IPS-18c (cell line): ENCODE data around the gene AHSP.
"Not testable (repeated sequence)": the region's sequence is repeated elsewhere in the genome, so short reads cannot be mapped to it uniquely, and the experiment has no call there.

ENCODE experiments used
- H3K4me3 ChIP-seq: 2 replicates; pipeline ENCODE4 v1.7.0; 2013; ENCODE audit warnings: low read depth, mild to moderate bottlenecking, low read length, moderate library complexity; ENCODE audit not compliant: insufficient read depth
- H3K9me3 ChIP-seq: one replicate; pipeline ENCODE4 v1.6.1; 2013; ENCODE audit warnings: mild to moderate bottlenecking, low read length, moderate library complexity; ENCODE audit not compliant: control insufficient read depth, insufficient read depth

Gene AHSP

DNA sequence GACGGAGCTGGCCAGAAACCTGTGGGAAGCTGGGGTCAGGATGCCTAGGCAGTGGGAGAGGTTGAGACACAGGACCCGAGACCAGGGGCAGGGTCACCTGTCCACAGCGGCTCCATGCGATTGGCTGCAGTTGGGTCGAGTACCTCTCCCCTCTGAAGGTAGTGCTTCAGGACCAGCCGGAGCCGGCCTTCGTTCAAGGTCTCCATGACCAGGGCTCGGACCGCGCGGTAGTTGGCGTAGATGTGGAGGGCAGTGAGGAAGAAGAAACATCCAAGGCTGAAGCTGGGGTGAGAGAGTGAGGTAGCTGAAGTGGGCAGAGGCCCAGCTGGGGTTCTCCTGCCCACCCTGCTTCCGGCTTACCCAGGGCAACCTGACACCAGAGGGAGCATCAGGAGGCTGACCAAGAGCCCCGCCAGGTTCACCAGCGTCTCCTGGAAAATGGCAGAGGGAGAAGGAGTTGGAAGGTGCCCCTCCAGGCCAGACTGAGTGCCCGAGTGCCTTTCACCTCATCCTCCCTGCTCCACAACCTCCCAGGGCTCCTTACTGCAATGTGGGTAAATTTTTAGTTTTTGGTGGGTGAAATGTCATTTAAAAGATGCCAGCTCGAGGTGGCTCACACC, 34.1 kb upstream of the AHSP start:
- Histone ChIP-seq H3K9me3 (peaks cover 2% of the 10 kb centered on the region), H3K4me3 (no peak overlapping the region)

DNA sequence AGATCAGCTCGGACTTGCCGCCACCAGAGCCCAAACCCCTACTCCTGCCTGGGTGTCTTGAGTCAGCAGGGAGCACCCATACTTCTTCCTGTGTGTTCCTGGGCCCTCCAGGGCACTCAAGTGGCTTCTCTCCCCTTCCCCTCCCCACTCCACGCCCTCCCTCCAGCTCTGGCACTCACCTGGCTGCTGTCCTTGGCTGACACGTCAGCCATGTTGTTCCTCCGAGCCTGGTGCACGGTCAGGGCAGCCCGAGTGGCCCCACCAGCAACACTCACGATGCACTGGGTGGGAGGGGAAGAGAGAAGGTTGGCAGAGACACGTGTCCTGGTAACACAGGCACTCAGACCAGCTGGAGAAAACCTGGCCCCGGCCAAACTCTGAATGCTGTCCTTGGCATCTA, 31.0 kb upstream of the AHSP start:
- Histone ChIP-seq H3K4me3 (no peak overlapping the region), H3K9me3 (peaks cover 2% of the 10 kb centered on the region)

DNA sequence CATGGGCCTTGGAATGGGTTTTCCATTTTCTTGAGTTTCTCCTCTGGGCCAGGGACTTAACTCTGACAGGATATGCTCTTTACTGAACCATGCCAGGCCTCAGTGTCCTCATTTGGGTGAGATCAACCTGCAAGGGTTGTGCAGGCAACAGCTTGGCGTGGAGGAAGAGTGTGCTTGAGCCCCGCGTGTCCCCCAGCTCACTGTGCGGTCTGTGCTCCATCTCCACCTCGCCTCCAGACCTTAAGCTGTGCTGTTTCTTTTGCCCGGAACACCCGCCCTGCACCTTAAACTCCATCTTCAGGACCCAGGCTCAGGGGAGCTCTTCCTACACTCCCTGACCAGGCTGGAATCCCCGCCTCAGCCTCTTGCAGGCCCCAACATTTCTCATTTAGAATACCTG, 29.2 kb upstream of the AHSP start:
- H3K9me3 ChIP-seq, result no peaks in the 10 kb centered on the region
- H3K4me3 ChIP-seq, result no peak overlapping the region

DNA sequence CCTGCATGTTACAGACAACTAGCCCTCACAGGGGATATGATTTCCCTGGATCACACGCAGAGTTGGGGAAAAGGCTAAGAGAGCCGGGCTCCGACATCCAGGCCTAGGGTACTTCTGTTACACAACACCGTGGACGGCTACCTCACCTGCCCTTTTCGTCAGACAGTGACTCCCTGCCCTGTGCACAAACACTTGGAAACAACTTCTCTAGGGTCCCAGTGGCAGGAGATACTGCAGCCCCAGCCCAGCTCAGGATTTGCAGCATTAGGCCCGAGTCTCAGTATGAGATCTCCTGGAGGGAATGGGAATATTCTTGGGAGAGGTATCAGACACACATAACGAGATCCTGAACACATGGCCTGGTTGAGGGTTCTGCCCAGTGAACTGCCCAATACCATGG, 27.8 kb upstream of the AHSP start:
- Histone ChIP-seq H3K9me3 (no peaks in the 10 kb centered on the region), H3K4me3 (no peak overlapping the region)

DNA sequence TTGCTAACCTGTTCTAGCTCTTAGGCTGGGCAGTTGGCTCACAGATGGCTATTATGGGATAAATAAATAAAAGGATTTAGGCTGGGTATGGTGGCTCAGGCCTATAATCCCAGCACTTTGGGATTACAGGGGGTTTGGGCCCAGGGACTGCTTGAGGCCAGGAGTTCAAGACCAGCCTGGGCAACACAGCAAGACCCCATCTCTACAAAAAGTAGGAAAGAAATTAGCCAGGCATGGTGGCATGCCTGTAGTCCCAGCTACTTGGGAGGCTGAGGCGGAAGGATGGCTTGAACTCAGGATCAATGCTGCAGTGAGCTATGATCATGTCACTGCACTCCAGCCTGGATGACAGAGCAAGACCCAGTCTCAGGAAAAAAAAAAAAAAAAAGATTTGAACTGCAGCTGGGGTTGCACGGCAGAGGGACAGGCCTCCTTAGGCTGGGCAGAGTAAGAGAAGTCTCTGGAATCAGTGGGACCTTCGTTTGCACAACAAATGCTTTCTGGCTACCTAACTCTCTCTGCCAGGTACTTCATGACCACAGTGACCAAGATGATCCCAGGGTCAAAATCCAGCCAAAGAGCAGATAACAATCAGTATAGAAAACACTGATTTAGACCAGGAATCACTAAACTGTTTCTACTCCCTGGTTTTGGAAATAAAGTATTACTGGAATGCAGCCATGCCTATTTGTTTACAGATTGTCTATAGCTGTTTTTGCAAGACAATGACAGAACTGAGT, 26.3 kb upstream of the AHSP start:
- H3K4me3 ChIP-seq, result no peak overlapping the region
- no peaks in the 10 kb centered on the region for H3K9me3 ChIP-seq

DNA sequence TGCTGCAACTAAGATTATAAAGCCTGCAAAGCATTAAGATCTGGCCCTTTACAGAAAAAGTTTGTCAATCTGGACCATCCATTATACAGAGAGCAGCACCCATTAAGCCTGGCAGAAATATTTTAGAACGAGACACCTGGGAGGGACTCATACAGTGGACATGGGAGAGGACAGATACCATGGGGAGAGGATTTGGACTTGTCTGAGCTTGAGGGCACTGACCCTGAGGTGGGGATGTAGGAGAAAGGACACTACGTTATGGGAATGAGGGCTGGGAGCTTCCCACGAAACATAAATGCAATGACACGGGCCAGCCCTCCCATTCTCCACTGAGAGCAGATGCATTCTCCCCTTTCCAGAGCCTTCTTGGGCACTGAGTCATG, 25.7 kb upstream of the AHSP start:
- H3K4me3 ChIP-seq, result no peak overlapping the region
- no peaks in the 10 kb centered on the region for H3K9me3 ChIP-seq

DNA sequence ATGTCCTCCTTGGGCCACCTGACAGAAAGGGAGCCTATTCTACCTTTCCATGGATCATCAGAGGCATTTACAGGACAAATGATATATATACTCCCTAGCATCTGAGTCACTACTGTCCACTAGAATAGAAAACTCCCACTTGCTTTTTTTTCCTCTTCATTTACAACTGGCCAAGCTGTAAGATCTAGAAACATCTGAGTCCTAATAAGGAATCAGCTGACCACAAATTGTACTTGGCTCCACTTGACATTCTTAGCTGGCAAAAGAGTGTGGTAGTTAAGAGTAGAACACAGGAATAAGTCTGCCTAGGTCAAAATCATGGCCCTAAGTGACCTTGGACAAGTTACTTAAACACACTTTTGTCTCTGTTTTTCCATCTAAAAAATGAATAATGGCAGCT, 24.7 kb upstream of the AHSP start:
- Histone ChIP-seq H3K4me3 (no peak overlapping the region), H3K9me3 (no peaks in the 10 kb centered on the region)

DNA sequence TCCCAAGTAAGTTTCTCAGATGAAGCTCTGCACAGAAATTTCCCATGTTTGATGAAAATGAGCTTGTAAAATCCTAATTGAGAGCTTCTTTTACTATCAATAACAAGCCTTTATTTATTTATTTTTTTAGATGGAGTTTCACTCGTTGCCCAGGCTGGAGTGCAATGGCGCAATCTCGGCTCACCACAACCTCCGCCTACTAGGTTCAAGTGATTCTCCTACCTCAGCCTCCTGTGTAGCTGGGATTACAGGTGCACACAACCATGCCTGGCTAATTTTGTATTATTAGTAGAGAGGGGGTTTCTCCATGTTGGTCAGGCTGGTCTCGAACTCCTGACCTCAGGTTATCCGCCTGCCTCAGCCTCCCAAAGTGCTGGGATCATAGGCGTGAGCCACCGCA, 24.1 kb upstream of the AHSP start:
- H3K4me3 ChIP-seq, H3K9me3 ChIP-seq: not testable (repeated sequence)

DNA sequence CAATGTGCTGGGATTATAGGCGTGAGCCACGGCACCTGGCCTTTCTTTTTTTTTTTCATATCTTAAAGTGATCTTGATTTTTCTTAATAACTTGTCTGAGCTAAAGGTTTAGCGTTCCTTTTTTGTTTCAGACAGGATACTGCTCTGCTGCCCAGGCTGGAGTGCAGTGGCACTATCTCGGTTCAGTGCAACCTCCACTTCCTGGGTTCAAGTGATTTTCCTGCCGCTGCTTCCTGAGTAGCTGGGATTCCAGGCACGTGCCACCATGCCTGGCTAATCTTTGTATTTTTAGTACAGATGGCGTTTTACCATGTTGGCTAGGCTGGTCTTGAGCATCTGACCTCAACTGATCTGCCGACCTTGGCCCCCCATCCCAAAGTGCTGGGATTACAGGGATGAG, 23.5 kb upstream of the AHSP start:
- no peaks in the 10 kb centered on the region for H3K9me3 ChIP-seq
- H3K4me3 ChIP-seq, result no peak overlapping the region

DNA sequence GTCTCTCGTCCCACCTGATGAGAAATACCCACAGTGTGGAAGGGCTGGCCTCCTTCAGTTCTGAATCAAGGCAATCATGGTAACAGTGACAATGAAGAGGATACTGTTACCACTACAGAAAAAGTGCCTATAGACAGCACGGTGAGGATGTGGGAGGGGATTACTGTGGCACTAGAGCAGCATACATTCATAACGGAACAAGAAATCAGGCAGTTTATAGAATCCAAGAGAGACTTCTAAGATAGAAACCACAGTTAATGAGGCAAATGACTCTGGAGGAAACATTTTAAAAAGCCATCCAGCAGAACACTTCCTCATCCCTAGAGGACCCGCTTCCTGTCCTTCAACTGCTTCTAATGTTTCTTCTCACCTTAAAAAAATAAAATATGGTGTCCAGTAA, 22.2 kb upstream of the AHSP start:
- H3K9me3 ChIP-seq, result no peaks in the 10 kb centered on the region

DNA sequence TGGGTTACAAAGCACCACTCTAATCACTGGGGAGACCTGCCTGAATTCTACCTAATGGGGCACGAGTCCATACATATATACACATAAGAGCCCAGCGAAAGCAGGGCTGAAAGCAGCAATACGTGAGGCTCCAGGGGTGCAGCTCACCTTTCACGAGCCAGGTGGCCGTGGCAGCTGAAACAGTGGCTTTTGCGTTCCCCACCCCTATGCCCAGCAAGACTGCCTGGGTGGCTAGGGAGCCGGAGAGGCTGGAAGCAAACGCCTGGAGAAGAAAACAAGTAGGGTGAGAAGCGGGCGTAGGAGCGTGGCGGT, 20.1 kb upstream of the AHSP start:
- H3K9me3 ChIP-seq, result no peaks in the 10 kb centered on the region
- peak overlapping the region; percentile 90 for H3K4me3 ChIP-seq

More for the DNA sequence above, 22.2 kb upstream of the AHSP start:
- H3K4me3 ChIP-seq, result no peak overlapping the region

DNA sequence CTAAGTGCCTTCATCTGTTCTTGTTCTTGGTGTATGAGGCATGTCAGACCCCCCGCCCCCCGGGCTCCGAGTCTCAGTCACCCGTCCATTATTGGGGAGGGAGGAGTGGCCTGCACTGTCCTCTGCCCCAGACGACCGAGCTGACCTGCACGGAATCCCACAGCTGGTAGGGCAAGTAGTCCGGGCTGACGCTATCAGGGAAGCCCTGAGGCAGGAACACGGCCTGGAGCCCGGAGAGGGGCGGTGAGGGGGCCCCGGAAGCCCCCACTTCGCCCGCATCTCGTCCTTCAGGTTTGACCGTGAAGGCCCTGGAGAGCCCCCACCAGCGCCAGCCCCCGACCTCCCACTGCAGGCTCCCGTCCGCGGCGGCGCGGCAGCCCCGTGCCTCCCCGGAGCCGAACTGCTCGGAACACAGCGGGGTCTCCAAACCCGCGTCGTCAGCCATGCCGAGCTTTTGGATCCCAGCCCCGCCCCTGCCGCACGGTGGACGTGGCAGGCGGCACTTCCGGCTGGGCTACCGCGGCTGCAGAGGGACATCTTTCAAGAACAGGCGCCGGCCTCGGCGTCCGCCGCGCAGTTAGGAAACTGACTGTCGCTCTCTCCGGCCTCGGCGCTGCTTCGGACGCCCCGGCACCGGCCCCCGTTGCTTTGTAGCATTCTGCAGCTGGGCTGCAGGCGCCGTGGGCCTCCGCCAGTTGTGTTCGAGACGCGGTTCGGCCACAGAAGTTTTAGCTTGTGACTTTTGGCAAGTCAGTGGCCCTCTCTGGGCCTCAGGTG, 19.6 kb upstream of the AHSP start, which contains the start of gene RUSF1:
Gene RUSF1, minus strand, starts transcription at position 463 of the 777 bp plus-strand sequence. Its CDS starts 18 bp downstream, at position 445.
- H3K9me3 ChIP-seq, result no peaks in the 10 kb centered on the region
- H3K4me3 ChIP-seq, result peak within 1 kb of the TSS; percentile 90

DNA sequence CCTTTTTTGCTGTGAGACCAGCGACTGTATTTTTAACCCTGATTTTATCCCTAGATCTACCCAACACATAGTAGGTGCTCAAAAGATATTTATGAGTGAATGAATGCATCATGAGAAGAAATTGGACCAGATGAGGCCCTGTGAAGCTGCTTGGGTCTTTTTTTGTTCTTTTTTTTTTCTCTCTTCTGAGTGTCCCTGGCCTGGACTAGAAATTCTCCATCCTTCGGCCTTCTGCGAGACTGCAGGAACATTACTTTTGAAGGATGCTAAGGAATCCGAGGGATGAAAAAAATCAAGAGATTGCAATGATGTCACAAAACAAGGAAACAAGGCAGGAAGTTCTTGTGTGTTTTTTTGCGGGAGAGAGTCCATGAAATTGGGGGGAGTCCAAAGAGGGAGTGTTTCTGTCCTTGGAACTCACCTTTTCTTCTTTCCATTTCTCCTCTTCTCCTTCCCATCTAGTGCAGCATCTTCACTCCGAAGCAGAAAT, 18.9 kb upstream of the AHSP start:
- Histone ChIP-seq H3K4me3 (peak overlapping the region; percentile 90), H3K9me3 (no peaks in the 10 kb centered on the region)

DNA sequence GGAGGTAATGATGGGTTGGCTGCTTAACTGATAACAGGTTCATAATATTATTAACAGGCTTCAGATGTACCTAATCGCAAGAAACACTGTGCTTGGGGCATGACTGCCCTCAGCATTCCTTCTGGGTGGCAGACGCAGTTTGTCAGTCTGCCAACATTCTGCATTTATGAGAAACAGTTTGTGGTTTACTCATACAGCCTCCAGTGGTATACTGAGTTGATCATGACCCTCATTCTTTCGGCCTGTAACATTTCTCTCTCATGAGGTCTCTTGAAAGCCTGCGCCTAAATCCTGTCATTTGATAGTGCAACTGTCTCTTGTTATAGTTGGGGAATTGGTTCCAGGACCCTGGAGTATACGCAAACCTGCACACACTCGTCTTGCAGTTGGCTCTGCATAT, 14.6 kb upstream of the AHSP start:
- no peaks in the 10 kb centered on the region for H3K9me3 ChIP-seq
- H3K4me3 ChIP-seq, result no peak overlapping the region

DNA sequence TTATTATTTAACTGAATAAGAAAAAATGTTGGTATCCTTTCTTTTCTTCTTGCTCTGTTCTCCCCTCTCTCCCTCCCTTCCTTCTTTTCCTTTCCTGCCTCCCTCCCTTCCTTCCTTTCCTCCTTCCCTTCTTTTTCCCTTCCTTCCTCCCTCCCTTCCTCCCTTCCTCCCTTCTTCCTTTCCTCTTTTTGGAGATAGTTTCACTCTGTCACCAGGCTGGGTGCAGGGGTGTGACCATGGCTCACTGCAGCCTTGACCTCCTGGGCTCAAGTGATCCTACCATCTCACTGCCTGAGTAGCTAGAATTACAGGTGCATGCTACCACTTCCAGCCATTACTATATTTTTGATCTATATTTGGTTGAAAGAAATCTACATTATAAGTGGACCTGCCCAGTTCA, 13.8 kb upstream of the AHSP start:
- no peaks in the 10 kb centered on the region for H3K9me3 ChIP-seq
- no peak overlapping the region for H3K4me3 ChIP-seq

DNA sequence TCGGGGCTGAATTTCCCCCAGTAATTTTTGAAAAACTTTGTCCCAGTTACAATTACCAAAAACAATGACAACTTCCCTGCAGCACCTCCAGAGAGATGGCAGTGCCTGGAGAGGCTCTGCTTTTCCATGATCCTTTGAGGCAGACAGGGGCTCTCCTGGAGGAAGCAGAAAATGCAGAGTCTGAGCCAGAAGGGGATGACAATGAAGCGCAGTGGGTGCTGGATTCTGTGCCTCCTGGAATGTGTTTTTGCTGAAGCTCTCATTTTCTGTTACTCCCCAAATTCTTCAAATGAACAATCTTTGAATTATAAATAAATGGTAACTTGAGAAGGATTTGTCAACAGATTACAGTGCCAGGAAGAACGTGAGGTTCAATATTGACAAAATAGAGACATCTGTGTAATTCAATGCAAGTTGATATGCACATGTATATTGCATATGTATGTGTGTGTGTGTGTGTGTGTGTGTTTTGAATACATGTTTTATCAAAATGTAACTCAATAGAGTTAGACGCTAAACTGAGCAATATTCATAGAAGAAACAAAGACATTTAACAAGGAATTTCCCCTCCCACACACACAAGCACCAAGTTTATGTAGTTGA, 9.8 kb upstream of the AHSP start:
- Histone ChIP-seq H3K4me3 (no peak overlapping the region), H3K9me3 (peaks cover 2% of the 10 kb centered on the region)

DNA sequence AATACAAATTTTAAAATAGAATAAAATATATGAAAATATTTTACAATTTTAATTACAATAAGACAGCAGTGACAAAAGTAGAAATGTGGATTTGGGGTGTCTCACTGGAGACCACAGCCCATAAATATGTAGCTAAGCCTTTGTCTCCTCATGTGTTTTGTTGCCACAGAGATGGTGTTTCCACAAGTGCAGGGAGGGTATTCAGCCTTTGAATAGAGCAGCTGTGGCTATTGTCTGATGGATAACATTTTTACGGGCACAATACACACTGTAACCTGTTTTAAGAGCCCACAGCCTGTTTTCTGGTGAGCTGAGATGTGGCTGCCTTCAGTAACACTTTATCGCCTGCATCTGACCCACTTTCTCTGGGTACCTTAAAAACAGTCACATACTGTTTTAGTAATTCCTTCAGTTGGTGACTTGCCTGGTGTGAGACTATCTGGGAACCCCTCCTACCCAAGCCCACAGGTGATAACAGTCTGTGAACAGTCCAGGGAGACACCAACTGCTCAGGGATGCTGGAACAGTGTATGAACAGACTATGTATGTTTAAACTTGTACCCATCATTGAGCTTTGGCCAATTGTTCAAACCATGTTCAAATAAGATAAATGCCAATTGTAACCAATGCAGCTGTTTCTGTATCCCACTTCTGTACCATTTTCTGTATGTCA, 7.8 kb upstream of the AHSP start:
- Histone ChIP-seq H3K9me3 (peaks cover 2% of the 10 kb centered on the region), H3K4me3 (no peak overlapping the region; the same call in 1 of the 2 replicates)
